Panc1 (cell line): Measurements from ENCODE around the gene EMILIN2. TPM values are rescaled to one million over a fixed set of nuclear protein-coding genes. Genes with fewer than 3 reads are reported as not detected.

Source experiments
- ATAC-seq: fragments of 200-7000 bp; cut with Tn5 transposase; 2 replicates; pipeline ENCODE4 v1.9.1; 2020; ENCODE audit warnings: mild to moderate bottlenecking, moderate library complexity
- BruUV-seq: library from RNA; stranded (reverse); fragments of 400-500 nt; replicated peaks from 2 replicates; lab custom pipeline; 2021; lab: Mats Ljungman, UMichigan
- CTCF ChIA-PET: fragments of 300-600 bp; sonication (Branson Sonifier 250); formaldehyde crosslinking; loops from one replicate; lab custom pipeline; 2022; ENCODE audit warnings: antibody characterized with exemption; lab: Charles Lee
- POLR2A ChIA-PET: fragments of 300-600 bp; sonication (Branson Sonifier 250); formaldehyde crosslinking; loops from one replicate; lab custom pipeline; 2022; ENCODE audit warnings: antibody characterized with exemption; lab: Charles Lee
- DNase-seq: peaks from one replicate; pipeline ENCODE4 v3.0.0-alpha.2; 2010; ENCODE audit warnings: low read depth, low spot score
- H3K27ac ChIP-seq: 2 replicates; pipeline ENCODE4 v1.5.1; 2011; ENCODE audit warnings: mild to moderate bottlenecking, low read length, inconsistent platforms
- H3K27me3 ChIP-seq: fragments of 200-500 bp; sonication (Bioruptor generic); 2 replicates; pipeline ENCODE4 v1.6.0; 2014; ENCODE audit warnings: low read length, inconsistent platforms; ENCODE audit not compliant: control insufficient read depth, insufficient read depth
- H3K36me3 ChIP-seq: fragments of 200-500 bp; sonication (Bioruptor generic); 2 replicates; pipeline ENCODE4 v1.5.1; 2014; ENCODE audit warnings: inconsistent platforms, mild to moderate bottlenecking, low read length, moderate library complexity; ENCODE audit not compliant: control insufficient read depth, insufficient read depth
- H3K4me1 ChIP-seq: 2 replicates; pipeline ENCODE4 v1.5.1; 2011; ENCODE audit warnings: inconsistent platforms, mild to moderate bottlenecking, low read length, moderate library complexity; ENCODE audit not compliant: control insufficient read depth, insufficient read depth
- H3K4me3 ChIP-seq, 2 experiments: 2 replicates each; pipeline ENCODE4 v1.5.1; 2011 to 2012; ENCODE audit warnings: low read depth in 2 of 2, low read length in 2 of 2, mild to moderate bottlenecking in 2 of 2, inconsistent platforms in 1 of 2, moderate library complexity in 1 of 2
- H3K9me3 ChIP-seq: fragments of 200-500 bp; sonication (Bioruptor generic); 2 replicates; pipeline ENCODE4 v1.5.1; 2014; ENCODE audit warnings: low read depth, mild to moderate bottlenecking, inconsistent platforms, low read length, moderate library complexity; ENCODE audit not compliant: control insufficient read depth, insufficient read depth
- POLR2AphosphoS5 ChIP-seq: IDR thresholded peaks from 2 replicates; pipeline ENCODE4 v1.6.1; 2012; ENCODE audit warnings: mild to moderate bottlenecking, low read depth, low read length, moderate library complexity
- REST ChIP-seq, 2 experiments: IDR thresholded peaks; 2 replicates each; pipeline ENCODE4 v1.6.1; 2011 to 2012; ENCODE audit warnings: low read depth in 2 of 2, control low read depth in 1 of 2, low read length in 1 of 2, mild to moderate bottlenecking in 1 of 2, moderate library complexity in 1 of 2; ENCODE audit not compliant: insufficient read depth in 1 of 2
- SIN3A ChIP-seq: IDR thresholded peaks from 2 replicates; pipeline ENCODE4 v1.6.1; 2012; ENCODE audit warnings: low read depth, mild to moderate bottlenecking, low read length, moderate library complexity, borderline replicate concordance; ENCODE audit not compliant: insufficient read depth
- TCF7L2 ChIP-seq: IDR thresholded peaks from 2 replicates; pipeline ENCODE4 v1.6.1; 2011; ENCODE audit warnings: mild to moderate bottlenecking, low read depth, low read length, inconsistent platforms
- in situ Hi-C: cut with HindIII; loops from 2 replicates; pipeline ENCODE4 v1.10.0; 2016; ENCODE audit warnings: low sequenced_read_pairs, low pct_unique_long_range_greater_than_20kb
- intact Hi-C: fragments of 100-400 bp; cut with micrococcal nuclease; formaldehyde crosslinking; loops from one replicate; pipeline ENCODE4 v1.10.0; 2022; ENCODE audit not compliant: unreplicated experiment
- total RNA-seq: library from RNA; stranded (reverse); gene quantifications from one replicate; pipeline ENCODE4 v1.2.1, GENCODE V29; 2021; ENCODE audit not compliant: unreplicated experiment
- TF ChIP-seq, protein P1 (sequence below): fragments of 450-650 bp; IDR thresholded peaks from 2 replicates; pipeline ENCODE4 v1.5.1; 2017; ENCODE audit warnings: mild to moderate bottlenecking

Gene EMILIN2
- total RNA-seq, 1 experiment from 2014 or later = 18.3 TPM

- DNase-seq (no peak), ATAC-seq (no peak)
- Histone ChIP-seq H3K4me1 (no peaks in the 10 kb centered on the region), H3K27ac (no peak overlapping the region), H3K36me3 (no peaks in the 10 kb centered on the region), H3K4me3 (no peak overlapping the region), H3K9me3 (no peaks in the 10 kb centered on the region), H3K27me3 (peaks cover 20% of the 10 kb centered on the region)
- intact Hi-C loops (no loop called here), in situ Hi-C loops (no loop called here)
- POLR2A ChIA-PET = no interaction called here
- CTCF ChIA-PET = no interaction called here
- BruUV-seq = no TSS peak
- TF ChIP-seq POLR2AphosphoS5 (no peak), SIN3A (no peak), REST (IDR thresholded peaks at IDR 0.05; ENCODE audit: insufficient read depth in 1 of 2, low read depth in 2 of 2, low read length in 1 of 2) (no peak), TCF7L2 (no peak)
- TF ChIP-seq, protein P1, sequence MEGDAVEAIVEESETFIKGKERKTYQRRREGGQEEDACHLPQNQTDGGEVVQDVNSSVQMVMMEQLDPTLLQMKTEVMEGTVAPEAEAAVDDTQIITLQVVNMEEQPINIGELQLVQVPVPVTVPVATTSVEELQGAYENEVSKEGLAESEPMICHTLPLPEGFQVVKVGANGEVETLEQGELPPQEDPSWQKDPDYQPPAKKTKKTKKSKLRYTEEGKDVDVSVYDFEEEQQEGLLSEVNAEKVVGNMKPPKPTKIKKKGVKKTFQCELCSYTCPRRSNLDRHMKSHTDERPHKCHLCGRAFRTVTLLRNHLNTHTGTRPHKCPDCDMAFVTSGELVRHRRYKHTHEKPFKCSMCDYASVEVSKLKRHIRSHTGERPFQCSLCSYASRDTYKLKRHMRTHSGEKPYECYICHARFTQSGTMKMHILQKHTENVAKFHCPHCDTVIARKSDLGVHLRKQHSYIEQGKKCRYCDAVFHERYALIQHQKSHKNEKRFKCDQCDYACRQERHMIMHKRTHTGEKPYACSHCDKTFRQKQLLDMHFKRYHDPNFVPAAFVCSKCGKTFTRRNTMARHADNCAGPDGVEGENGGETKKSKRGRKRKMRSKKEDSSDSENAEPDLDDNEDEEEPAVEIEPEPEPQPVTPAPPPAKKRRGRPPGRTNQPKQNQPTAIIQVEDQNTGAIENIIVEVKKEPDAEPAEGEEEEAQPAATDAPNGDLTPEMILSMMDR = no peak
Observed at GRCh38 chr18:2840521-2840920, 6.3 kb upstream of the EMILIN2 start.

DNA sequence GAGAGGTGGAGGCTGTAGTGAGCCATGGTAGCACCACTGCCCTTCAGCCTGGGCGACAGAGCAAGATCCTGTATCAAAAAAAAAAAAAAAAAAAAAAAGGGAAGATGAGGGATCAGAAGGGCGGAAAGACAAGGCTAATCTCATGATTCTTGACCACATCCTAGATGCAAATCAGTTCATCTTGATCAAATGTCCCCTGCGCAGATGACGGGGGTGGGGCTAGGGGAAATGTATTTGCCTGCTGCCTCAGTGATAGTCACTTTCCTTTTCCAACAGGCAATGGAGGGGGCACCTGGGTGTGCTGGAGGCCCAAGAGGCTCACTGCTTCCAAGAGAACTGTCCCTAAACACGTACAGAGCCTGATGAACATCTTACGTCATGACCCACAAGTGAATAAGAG, 3.7 kb upstream of the EMILIN2 start:
- Histone ChIP-seq H3K9me3 (no peaks in the 10 kb centered on the region), H3K27me3 (peaks cover 28% of the 10 kb centered on the region), H3K36me3 (no peaks in the 10 kb centered on the region), H3K4me3 (no peak overlapping the region), H3K27ac (no peak overlapping the region), H3K4me1 (peaks cover 3% of the 10 kb centered on the region; the same call in 1 of the 2 replicates)
- DNase-seq (no peak), ATAC-seq (no peak)
- intact Hi-C loops (no loop called here), in situ Hi-C loops (no loop called here)
- TF ChIP-seq POLR2AphosphoS5 (no peak), TCF7L2 (no peak), SIN3A (no peak), REST (IDR thresholded peaks at IDR 0.05; ENCODE audit: insufficient read depth in 1 of 2, low read depth in 2 of 2, low read length in 1 of 2) (no peak)
- TF ChIP-seq, protein P1 = no peak
- no TSS peak for BruUV-seq
- ChIA-PET CTCF (no interaction called here), POLR2A (no interaction called here)
